ENCODE results near the gene YIPF3. TPM values are rescaled to one million over a fixed set of nuclear protein-coding genes. Genes with fewer than 3 reads are reported as not detected.

The YIPF3 gene
- total RNA-seq, 1 experiment from 2014 or later = 89.7 TPM

DNA sequence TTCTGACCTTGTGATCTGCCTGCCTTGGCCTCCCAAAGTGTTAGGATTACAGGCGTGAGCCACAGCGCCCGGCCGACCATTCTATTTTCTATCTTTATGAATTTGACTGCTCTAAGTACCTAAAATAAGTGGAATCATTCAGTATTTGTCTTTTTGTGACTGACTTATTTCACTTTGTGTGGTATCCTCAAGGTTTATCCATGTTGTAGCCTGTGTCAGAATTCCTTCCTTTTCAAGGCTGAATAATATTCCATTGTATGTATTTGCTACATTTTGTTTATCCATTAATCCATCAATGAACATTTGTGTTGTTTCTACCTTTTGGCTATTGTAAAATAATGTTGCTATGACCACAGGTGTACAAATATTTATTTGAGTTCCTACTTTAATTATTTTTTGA, 44.2 kb downstream of the YIPF3 start:
- H3K4me2 ChIP-seq (ENCODE audit: low read length) = no peak overlapping the region
- no peak overlapping the region for H3K9ac ChIP-seq (ENCODE audit: low read length)
- no peak for DNase-seq
- peaks cover 15% of the 10 kb centered on the region for H3K4me1 ChIP-seq (ENCODE audit: insufficient read depth, low read length)
- BruUV-seq (replicated peaks) = no TSS peak
- no peaks in the 10 kb centered on the region for H3K9me3 ChIP-seq (ENCODE audit: low read length)
- no peak overlapping the region for H2AFZ ChIP-seq (ENCODE audit: low read length)
- no peaks in the 10 kb centered on the region for H3K27me3 ChIP-seq (ENCODE audit: low read length)
- no peaks in the 10 kb centered on the region for H4K20me1 ChIP-seq (ENCODE audit: low read length)
- TF ChIP-seq EZH2phosphoT487 (IDR thresholded peaks at IDR 0.05; ENCODE audit: borderline replicate concordance, low read length) (no peak), EZH2 (IDR thresholded peaks at IDR 0.05; ENCODE audit: low read length, unreplicated experiment) (no peak)
- TF ChIP-seq, protein P1, sequence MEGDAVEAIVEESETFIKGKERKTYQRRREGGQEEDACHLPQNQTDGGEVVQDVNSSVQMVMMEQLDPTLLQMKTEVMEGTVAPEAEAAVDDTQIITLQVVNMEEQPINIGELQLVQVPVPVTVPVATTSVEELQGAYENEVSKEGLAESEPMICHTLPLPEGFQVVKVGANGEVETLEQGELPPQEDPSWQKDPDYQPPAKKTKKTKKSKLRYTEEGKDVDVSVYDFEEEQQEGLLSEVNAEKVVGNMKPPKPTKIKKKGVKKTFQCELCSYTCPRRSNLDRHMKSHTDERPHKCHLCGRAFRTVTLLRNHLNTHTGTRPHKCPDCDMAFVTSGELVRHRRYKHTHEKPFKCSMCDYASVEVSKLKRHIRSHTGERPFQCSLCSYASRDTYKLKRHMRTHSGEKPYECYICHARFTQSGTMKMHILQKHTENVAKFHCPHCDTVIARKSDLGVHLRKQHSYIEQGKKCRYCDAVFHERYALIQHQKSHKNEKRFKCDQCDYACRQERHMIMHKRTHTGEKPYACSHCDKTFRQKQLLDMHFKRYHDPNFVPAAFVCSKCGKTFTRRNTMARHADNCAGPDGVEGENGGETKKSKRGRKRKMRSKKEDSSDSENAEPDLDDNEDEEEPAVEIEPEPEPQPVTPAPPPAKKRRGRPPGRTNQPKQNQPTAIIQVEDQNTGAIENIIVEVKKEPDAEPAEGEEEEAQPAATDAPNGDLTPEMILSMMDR (conservative IDR thresholded peaks at IDR 0.05; ENCODE audit: low read depth, low read length) = no peak
- no peaks in the 10 kb centered on the region for H3K9me2 ChIP-seq (replicated peaks; ENCODE audit: low read length)
- ChIA-PET CTCF (no interaction called here), POLR2A (ENCODE audit: unreplicated experiment) (no interaction called here)
- intact Hi-C loops (cut with micrococcal nuclease) = no loop called here
- ATAC-seq = no peak
- no peak overlapping the region for H3K27ac ChIP-seq (ENCODE audit: low read length)
- H3F3A ChIP-seq (ENCODE audit: low read length, unreplicated experiment) = no peaks in the 10 kb centered on the region
- H3K36me3 ChIP-seq (ENCODE audit: low read depth, low read length) = no peaks in the 10 kb centered on the region
- peaks cover 1% of the 10 kb centered on the region for H3K79me2 ChIP-seq (ENCODE audit: low read length)
- no peak overlapping the region for H3K4me3 ChIP-seq (ENCODE audit: low read length)

GRCh38 chr6:43471399-43471798, 45.3 kb downstream of the YIPF3 start:
- no peaks in the 10 kb centered on the region for H3K9me3 ChIP-seq (ENCODE audit: low read length)
- ATAC-seq = peak; percentile 58
- no peaks in the 10 kb centered on the region for H3K79me2 ChIP-seq (ENCODE audit: low read length)
- H3K4me2 ChIP-seq (ENCODE audit: low read length) = peak overlapping the region; percentile 9; the same call in 1 of the 2 replicates
- no peaks in the 10 kb centered on the region for H3K9me2 ChIP-seq (replicated peaks; ENCODE audit: low read length)
- no peaks in the 10 kb centered on the region for H3K36me3 ChIP-seq (ENCODE audit: low read depth, low read length)
- POLR2A ChIA-PET (ENCODE audit: unreplicated experiment) = no interaction called here
- DNase-seq = peak; percentile 55
- no peaks in the 10 kb centered on the region for H3F3A ChIP-seq (ENCODE audit: low read length, unreplicated experiment)
- TF ChIP-seq, protein P1 (conservative IDR thresholded peaks at IDR 0.05; ENCODE audit: low read depth, low read length) = no peak
- TF ChIP-seq EZH2phosphoT487 (IDR thresholded peaks at IDR 0.05; ENCODE audit: borderline replicate concordance, low read length) (no peak), EZH2 (IDR thresholded peaks at IDR 0.05; ENCODE audit: low read length, unreplicated experiment) (no peak)
- no peaks in the 10 kb centered on the region for H3K27me3 ChIP-seq (ENCODE audit: low read length)
- intact Hi-C loops (cut with micrococcal nuclease) = no loop called here
- H4K20me1 ChIP-seq (ENCODE audit: low read length) = no peaks in the 10 kb centered on the region
- H2AFZ ChIP-seq (ENCODE audit: low read length) = no peak overlapping the region
- no peak overlapping the region for H3K4me3 ChIP-seq (ENCODE audit: low read length)
- CTCF ChIA-PET = no interaction called here
- peaks cover 9% of the 10 kb centered on the region; the same call in 1 of the 2 replicates for H3K4me1 ChIP-seq (ENCODE audit: insufficient read depth, low read length)
- no peak overlapping the region for H3K9ac ChIP-seq (ENCODE audit: low read length)
- no TSS peak for BruUV-seq (replicated peaks)
- H3K27ac ChIP-seq (ENCODE audit: low read length) = no peak overlapping the region

GRCh38 chr6:43469947-43470346, 46.8 kb downstream of the YIPF3 start:
- POLR2A ChIA-PET (ENCODE audit: unreplicated experiment) = interaction anchor here (0.6 kb wide), 1 partner anchor 13 kb away, joined by 13 read pairs; no protein-coding TSS in a partner anchor
- H3K27me3 ChIP-seq (ENCODE audit: low read length) = no peaks in the 10 kb centered on the region
- H4K20me1 ChIP-seq (ENCODE audit: low read length) = no peaks in the 10 kb centered on the region
- H2AFZ ChIP-seq (ENCODE audit: low read length) = no peak overlapping the region
- H3F3A ChIP-seq (ENCODE audit: low read length, unreplicated experiment) = no peaks in the 10 kb centered on the region
- H3K4me1 ChIP-seq (ENCODE audit: insufficient read depth, low read length) = peaks cover 9% of the 10 kb centered on the region; the same call in 1 of the 2 replicates
- H3K79me2 ChIP-seq (ENCODE audit: low read length) = no peaks in the 10 kb centered on the region
- CTCF ChIA-PET = no interaction called here
- no peaks in the 10 kb centered on the region for H3K9me3 ChIP-seq (ENCODE audit: low read length)
- no peak for DNase-seq
- TF ChIP-seq EZH2 (IDR thresholded peaks at IDR 0.05; ENCODE audit: low read length, unreplicated experiment) = no peak
- TF ChIP-seq EZH2phosphoT487 (IDR thresholded peaks at IDR 0.05; ENCODE audit: borderline replicate concordance, low read length) = no peak
- TF ChIP-seq, protein P1 (conservative IDR thresholded peaks at IDR 0.05; ENCODE audit: low read depth, low read length) = no peak
- no peak for ATAC-seq
- no peaks in the 10 kb centered on the region for H3K9me2 ChIP-seq (replicated peaks; ENCODE audit: low read length)
- H3K4me3 ChIP-seq (ENCODE audit: low read length) = no peak overlapping the region
- no peak overlapping the region for H3K4me2 ChIP-seq (ENCODE audit: low read length)
- no TSS peak for BruUV-seq (replicated peaks)
- no peak overlapping the region for H3K27ac ChIP-seq (ENCODE audit: low read length)
- H3K9ac ChIP-seq (ENCODE audit: low read length) = no peak overlapping the region
- intact Hi-C loops (cut with micrococcal nuclease) = no loop called here
- no peaks in the 10 kb centered on the region for H3K36me3 ChIP-seq (ENCODE audit: low read depth, low read length)

All from PC-3 (cell line).